Activated naive CD4-positive, alpha-beta T cell treated with anti-CD3 and anti-CD28 coated beads, Interleukin-2, amount 10 ng/mL, durations not matched to agents 7 days and 5 days (primary cell): ENCODE data around the gene RTL9.

ENCODE experiments used
- CTCF ChIA-PET: fragments of 350-600 bp; sonication (Branson Sonifier 250); formaldehyde crosslinking; loops from one replicate; lab custom pipeline; 2021; ENCODE audit warnings: antibody characterized with exemption; lab: Charles Lee
- DNase-seq: peaks from one replicate; pipeline ENCODE4 v3.0.0-alpha.2; 2020
- H3K27ac Mint-ChIP-seq: one replicate; pipeline ENCODE4 v1.8.0; 2021; ENCODE audit warnings: mild to moderate bottlenecking, moderate library complexity, mixed read lengths
- H3K27me3 Mint-ChIP-seq: one replicate; pipeline ENCODE4 v1.8.0; 2021; ENCODE audit warnings: mild to moderate bottlenecking, mixed read lengths
- H3K36me3 Mint-ChIP-seq: one replicate; pipeline ENCODE4 v1.8.0; 2021; ENCODE audit warnings: mixed read lengths
- H3K4me1 Mint-ChIP-seq: one replicate; pipeline ENCODE4 v1.8.0; 2021; ENCODE audit warnings: mixed read lengths
- H3K4me3 Mint-ChIP-seq: one replicate; pipeline ENCODE4 v1.8.0; 2021; ENCODE audit warnings: mild to moderate bottlenecking, moderate library complexity, mixed read lengths
- H3K9me3 Mint-ChIP-seq: one replicate; pipeline ENCODE4 v1.8.0; 2021; ENCODE audit warnings: mixed read lengths

The RTL9 gene

DNA sequence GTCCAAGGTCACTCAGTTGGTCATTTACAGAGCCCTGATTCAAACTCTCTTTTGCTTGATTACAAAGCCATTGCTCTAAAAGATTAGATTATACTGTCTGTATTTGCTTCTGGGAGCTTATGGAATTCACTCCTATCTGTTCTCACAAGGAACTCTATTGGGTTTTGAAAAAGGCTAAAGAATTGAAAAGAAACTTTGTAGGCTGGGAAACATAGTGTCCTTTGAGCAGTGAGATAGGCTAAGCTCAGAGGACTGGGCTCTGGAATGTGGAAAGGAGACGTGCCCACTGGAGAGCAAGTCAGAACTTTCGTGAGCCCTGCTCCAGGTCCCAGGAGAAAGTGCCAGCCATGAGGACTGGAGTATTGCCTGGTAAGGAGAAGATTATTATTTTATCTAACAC is at the start of gene RTL9:
Gene RTL9, plus strand, starts transcription at position 301 of the 400 bp plus-strand sequence. CDS start 91,770 bp downstream, outside the sequence.
- Mint-ChIP-seq H3K4me1 (no peaks in the 10 kb centered on the region), H3K9me3 (no peaks in the 10 kb centered on the region), H3K4me3 (no peak within 1 kb of the TSS), H3K27me3 (no peaks in the 10 kb centered on the region), H3K36me3 (no peaks in the 10 kb centered on the region), H3K27ac (peak within 1 kb of the TSS; percentile 28)
- DNase-seq = no peak
- CTCF ChIA-PET = no interaction called here

- CTCF ChIA-PET = interaction anchor here (1.4 kb wide), 1 partner anchor 142 kb away, joined by 6 read pairs; no protein-coding TSS in a partner anchor
- H3K27ac Mint-ChIP-seq = no peak overlapping the region
- peaks cover 29% of the 10 kb centered on the region for H3K4me1 Mint-ChIP-seq
- no peak for DNase-seq
- no peaks in the 10 kb centered on the region for H3K9me3 Mint-ChIP-seq
- H3K36me3 Mint-ChIP-seq = peaks cover 8% of the 10 kb centered on the region
- H3K27me3 Mint-ChIP-seq = no peaks in the 10 kb centered on the region
- no peak overlapping the region for H3K4me3 Mint-ChIP-seq
Observed at GRCh38 chrX:110310000-110310790, 48.5 kb upstream of the RTL9 start.

- DNase-seq = no peak
- Mint-ChIP-seq H3K4me3 (no peak overlapping the region), H3K9me3 (no peaks in the 10 kb centered on the region), H3K27ac (peak overlapping the region; percentile 33), H3K4me1 (peaks cover 34% of the 10 kb centered on the region), H3K27me3 (no peaks in the 10 kb centered on the region), H3K36me3 (peaks cover 8% of the 10 kb centered on the region)
- CTCF ChIA-PET = interaction anchor here (1.4 kb wide), 1 partner anchor 143 kb away, joined by 6 read pairs; no protein-coding TSS in a partner anchor
Observed at GRCh38 chrX:110310896-110311295, 47.8 kb upstream of the RTL9 start.

GRCh38 chrX:110311437-110312230 is 47.0 kb upstream of the RTL9 start:
- no peak for DNase-seq
- peak overlapping the region; percentile 33 for H3K27ac Mint-ChIP-seq
- peaks cover 34% of the 10 kb centered on the region for H3K4me1 Mint-ChIP-seq
- H3K4me3 Mint-ChIP-seq = no peak overlapping the region
- peaks cover 8% of the 10 kb centered on the region for H3K36me3 Mint-ChIP-seq
- CTCF ChIA-PET = interaction anchor here (1.4 kb wide), 1 partner anchor 143 kb away, joined by 6 read pairs; no protein-coding TSS in a partner anchor
- H3K27me3 Mint-ChIP-seq = no peaks in the 10 kb centered on the region
- no peaks in the 10 kb centered on the region for H3K9me3 Mint-ChIP-seq

DNA sequence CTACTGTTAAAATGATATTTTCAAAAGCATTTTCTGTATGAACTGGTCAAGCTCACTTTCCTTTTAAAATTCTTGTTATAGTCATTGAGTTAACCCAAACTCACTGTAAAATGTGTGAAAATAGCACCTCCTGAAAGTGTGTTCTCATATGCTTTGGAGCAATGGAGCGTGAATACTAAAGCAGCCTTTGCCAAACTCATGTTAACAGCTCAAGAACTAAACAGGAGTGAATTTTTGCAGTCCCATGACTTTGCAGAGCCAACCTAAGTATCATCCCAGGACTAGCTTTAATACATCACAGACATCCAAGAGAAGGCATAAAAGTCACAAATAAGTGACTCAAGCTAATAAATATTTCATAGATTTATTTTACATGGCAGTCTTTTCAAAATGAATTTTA is 43.1 kb upstream of the RTL9 start:
- Mint-ChIP-seq H3K27ac (no peak overlapping the region), H3K4me3 (peak overlapping the region; percentile 37), H3K27me3 (no peaks in the 10 kb centered on the region), H3K4me1 (peaks cover 35% of the 10 kb centered on the region), H3K9me3 (no peaks in the 10 kb centered on the region), H3K36me3 (peaks cover 2% of the 10 kb centered on the region)
- DNase-seq = no peak
- CTCF ChIA-PET = no interaction called here

DNA sequence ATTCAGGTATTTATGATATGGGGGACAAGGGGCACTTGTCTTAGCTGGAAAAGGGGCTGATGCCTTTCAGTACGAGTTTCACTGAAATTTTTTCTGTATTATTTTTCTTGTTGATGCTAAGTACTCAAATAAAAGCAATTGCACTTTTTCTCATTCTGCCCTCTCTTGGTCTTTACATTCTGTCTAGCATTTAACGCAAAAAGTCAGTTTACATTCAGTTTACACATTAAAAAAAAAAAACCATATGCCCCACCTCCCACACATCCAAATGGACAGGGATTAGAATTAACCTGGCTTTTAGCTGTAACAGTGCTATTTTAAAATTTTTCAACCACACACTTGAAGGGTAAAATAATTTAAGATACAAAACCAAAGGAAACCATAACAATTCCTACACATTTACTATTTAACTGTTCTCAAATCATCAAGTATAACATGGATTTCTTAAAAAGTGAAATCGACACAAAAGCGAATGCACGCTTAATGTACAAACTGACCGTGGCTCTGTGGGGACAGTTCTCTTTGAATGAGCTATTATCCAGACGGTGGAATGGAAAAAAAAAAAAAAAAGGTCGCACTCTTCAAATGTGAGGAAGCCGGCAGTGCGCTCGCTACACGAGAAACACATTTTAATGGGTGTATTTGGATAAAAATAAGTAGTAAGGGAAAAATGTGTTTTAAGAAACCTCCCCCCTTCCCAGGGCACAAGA is 42.1 kb upstream of the RTL9 start:
- no peaks in the 10 kb centered on the region for H3K9me3 Mint-ChIP-seq
- H3K4me1 Mint-ChIP-seq = peaks cover 26% of the 10 kb centered on the region
- H3K27ac Mint-ChIP-seq = peak overlapping the region; percentile 88
- peaks cover 2% of the 10 kb centered on the region for H3K36me3 Mint-ChIP-seq
- DNase-seq = no peak
- H3K4me3 Mint-ChIP-seq = peak overlapping the region; percentile 85
- CTCF ChIA-PET = interaction anchor here (0.7 to 0.9 kb wide), 2 partner anchors 156 to 170 kb away, joined by 3 read pairs; no protein-coding TSS in a partner anchor
- no peaks in the 10 kb centered on the region for H3K27me3 Mint-ChIP-seq

DNA sequence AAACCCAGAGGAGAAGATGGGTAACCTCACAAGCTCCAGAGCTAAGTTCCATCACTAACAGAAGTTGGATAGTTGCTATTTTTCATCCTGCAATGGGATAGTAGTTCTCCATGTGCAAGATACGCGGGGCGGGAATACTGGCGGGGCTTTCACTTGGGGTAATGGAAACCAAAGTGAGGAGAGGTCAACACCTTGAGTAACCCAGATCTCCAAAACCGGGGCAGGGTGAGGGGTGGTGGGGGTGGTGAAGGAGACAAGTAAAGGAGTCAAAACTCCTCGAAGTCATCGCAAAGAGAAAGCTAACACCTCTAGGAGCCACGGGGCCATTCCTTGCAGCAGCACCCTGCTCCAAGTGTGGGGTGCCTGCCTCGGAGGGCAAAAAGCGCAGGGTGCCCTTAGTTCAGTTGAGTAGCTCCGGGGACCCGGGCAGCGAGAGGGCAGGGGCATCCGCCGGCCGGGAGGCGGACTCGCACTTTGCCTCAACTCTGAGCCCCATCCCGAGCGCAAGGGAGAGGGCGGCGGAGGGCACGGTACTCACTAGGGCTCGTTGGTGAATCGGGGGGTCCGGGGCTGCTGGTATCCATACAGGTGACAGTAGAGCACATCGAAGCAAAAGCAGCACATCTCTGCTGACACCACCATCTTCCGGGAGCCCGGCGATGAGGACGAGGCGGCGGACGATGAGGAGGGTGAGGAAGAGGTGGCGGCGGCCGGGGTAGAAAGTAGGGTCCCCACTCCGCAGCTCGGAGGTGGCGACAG is 41.4 kb upstream of the RTL9 start:
- Mint-ChIP-seq H3K4me1 (peaks cover 19% of the 10 kb centered on the region), H3K9me3 (no peaks in the 10 kb centered on the region), H3K27ac (peak overlapping the region; percentile 88), H3K36me3 (peaks cover 2% of the 10 kb centered on the region), H3K27me3 (no peaks in the 10 kb centered on the region), H3K4me3 (peak overlapping the region; percentile 85)
- CTCF ChIA-PET = interaction anchor here (0.7 to 0.9 kb wide), 2 partner anchors 157 to 171 kb away, joined by 3 read pairs; no protein-coding TSS in a partner anchor
- peak; percentile 43 for DNase-seq

DNA sequence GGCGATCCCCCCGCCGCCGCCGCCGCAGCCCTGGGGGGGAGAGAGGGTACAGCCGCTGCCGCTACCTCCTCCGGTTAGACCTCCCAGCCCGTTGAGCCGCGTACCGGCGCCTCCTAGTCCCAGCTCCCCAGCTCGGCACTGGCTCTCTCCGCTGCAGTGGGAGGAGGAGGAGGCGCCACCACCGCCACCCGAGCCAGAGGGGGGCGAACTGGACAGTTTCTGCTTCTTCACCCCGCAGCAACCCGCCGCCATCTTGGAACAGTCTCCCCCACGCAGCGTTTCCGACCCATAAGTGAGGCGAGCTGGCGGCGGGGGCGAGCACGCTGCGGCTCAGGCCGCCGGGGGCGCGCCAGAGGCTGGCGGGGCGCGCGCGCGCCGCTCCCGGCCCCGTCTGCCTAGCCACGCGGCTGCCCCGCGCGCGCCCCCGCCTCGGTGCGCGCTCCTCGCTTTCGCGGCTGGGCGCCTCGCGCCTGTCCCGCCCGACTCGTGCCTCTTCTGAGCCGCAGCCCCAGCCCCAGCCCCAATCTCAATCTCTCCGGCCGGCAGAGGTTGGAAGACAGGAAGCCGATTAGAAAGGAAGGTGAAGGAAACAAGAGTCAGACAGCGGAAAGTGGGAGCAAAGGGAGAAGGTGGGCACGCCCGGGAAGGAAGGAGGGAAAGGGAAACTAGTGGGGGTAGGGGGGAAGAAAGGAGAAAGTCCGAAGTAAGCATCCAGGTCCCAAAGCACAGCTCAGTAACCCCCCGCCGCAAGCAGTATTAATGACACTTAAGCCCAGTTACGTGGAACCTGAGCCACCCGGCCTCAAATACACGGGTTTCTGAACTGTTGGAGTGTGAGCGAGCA is 40.6 kb upstream of the RTL9 start, which contains the start of gene AMMECR1:
Gene AMMECR1, minus strand, starts transcription at position 266 of the 844 bp plus-strand sequence. Its CDS starts 14 bp downstream, at position 252.
- peak; percentile 82 for DNase-seq
- no peaks in the 10 kb centered on the region for H3K9me3 Mint-ChIP-seq
- peak within 1 kb of the TSS; percentile 85 for H3K4me3 Mint-ChIP-seq
- peaks cover 19% of the 10 kb centered on the region for H3K4me1 Mint-ChIP-seq
- H3K27me3 Mint-ChIP-seq = no peaks in the 10 kb centered on the region
- CTCF ChIA-PET = interaction anchor here (0.9 kb wide), 1 partner anchor 172 kb away, joined by 3 read pairs; no protein-coding TSS in a partner anchor
- H3K27ac Mint-ChIP-seq = peak within 1 kb of the TSS; percentile 92
- peaks cover 2% of the 10 kb centered on the region for H3K36me3 Mint-ChIP-seq

- Mint-ChIP-seq H3K4me1 (peaks cover 18% of the 10 kb centered on the region), H3K4me3 (peak overlapping the region; percentile 85), H3K9me3 (no peaks in the 10 kb centered on the region), H3K27me3 (no peaks in the 10 kb centered on the region), H3K36me3 (peaks cover 2% of the 10 kb centered on the region), H3K27ac (peak overlapping the region; percentile 92)
- CTCF ChIA-PET = no interaction called here
- DNase-seq = no peak
Observed at GRCh38 chrX:110318664-110318968, 40.0 kb upstream of the RTL9 start.

DNA sequence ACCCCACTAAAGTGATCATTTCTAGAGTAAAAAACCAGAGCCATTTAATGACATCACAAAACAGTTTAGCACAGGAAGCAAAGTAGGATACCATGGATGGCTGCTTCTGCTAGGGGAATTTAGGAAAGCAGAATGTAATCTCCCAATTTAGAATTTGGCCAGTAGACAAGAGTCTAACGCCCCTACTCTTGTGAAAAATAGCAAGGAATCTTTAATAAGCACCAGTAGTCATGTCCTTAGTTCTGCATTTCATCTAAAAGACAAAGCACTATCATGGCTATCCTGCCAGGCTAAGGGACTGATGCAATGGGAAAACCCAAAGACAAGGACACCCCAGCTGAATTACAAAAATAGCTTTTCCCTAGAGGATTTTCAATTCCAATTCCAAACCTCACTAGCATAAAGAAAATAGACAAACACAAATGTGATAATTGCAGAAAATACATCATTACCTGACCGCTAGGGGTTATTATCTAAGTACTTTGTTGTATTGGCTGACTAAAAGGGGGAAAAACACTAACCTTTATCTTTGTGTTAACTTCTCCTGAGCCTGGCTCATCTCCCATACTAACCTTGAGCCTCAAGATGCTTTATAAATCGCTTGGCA is 38.2 kb upstream of the RTL9 start:
- no peaks in the 10 kb centered on the region for H3K27me3 Mint-ChIP-seq

GRCh38 chrX:110321081-110321480 is 37.6 kb upstream of the RTL9 start:
- no peak overlapping the region for H3K27ac Mint-ChIP-seq
- CTCF ChIA-PET = no interaction called here
- no peaks in the 10 kb centered on the region for H3K9me3 Mint-ChIP-seq
- no peak for DNase-seq
- no peaks in the 10 kb centered on the region for H3K27me3 Mint-ChIP-seq
- no peak overlapping the region for H3K4me3 Mint-ChIP-seq
- peaks cover 5% of the 10 kb centered on the region for H3K4me1 Mint-ChIP-seq
- peaks cover 2% of the 10 kb centered on the region for H3K36me3 Mint-ChIP-seq

More for the DNA sequence above, 38.2 kb upstream of the RTL9 start:
- no peak overlapping the region for H3K27ac Mint-ChIP-seq
- DNase-seq = no peak
- H3K4me3 Mint-ChIP-seq = no peak overlapping the region
- H3K4me1 Mint-ChIP-seq = peaks cover 6% of the 10 kb centered on the region
- H3K36me3 Mint-ChIP-seq = peaks cover 2% of the 10 kb centered on the region
- CTCF ChIA-PET = no interaction called here
- no peaks in the 10 kb centered on the region for H3K9me3 Mint-ChIP-seq

DNA sequence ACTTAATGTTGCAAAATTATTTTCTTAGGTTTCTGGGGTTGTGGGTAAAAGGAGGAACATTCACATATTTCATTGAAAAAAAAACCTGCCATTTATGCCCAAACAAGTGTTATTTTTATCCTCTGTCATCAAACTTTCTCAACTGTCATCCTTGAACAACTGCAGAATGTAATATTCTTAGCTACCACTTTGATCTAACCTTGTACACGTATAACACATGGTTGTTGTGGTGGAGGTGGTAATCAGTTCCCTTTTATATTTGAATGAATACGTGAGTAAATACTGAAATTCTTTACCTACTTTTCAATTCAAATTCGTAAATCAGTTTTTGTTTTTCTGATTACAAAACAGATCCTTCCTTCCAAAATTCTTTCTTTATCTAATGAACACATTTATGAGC is 37.0 kb upstream of the RTL9 start:
- Mint-ChIP-seq H3K4me3 (no peak overlapping the region), H3K27me3 (no peaks in the 10 kb centered on the region), H3K36me3 (peaks cover 2% of the 10 kb centered on the region), H3K9me3 (no peaks in the 10 kb centered on the region), H3K27ac (no peak overlapping the region), H3K4me1 (peaks cover 5% of the 10 kb centered on the region)
- CTCF ChIA-PET = no interaction called here
- DNase-seq = no peak
